Measurements from ENCODE around the gene KRT4. TPM values are rescaled to one million over a fixed set of nuclear protein-coding genes. Genes with fewer than 3 reads are reported as not detected.

The KRT4 gene
- total and polyA plus RNA-seq, 2 donors (not counting 3 experiments of a cell fraction or from before 2014, with no cell fraction given): not detected

DNA sequence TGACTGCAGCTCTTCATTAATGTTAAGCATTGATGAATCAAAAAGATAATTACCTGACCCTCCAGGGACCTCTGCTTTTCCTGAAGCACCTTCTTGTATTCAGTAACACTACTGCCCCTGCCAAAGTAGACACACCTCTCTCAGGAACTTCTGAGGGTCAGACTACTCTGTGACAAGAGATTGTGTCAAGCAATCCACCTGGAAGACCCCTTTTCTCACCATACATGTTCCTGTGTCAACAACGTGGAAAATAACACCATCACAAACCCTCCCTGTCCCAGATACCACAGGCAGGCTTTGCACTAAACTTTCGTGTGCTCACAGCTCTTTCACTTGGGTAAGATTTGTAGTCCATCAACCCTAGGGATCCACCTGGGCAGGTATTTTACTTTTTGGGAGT, 49.9 kb downstream of the KRT4 start:
- ChIA-PET CTCF (no interaction called here), POLR2A (no interaction called here)
- Histone ChIP-seq H3K4me3 (replicated peaks in 1 of 3; ENCODE audit: insufficient read depth in 1 of 3, low read depth in 1 of 3, low read length in 3 of 3) (no peak overlapping the region), H2AFZ (ENCODE audit: low read depth, low read length) (no peak overlapping the region), H3K4me1 (ENCODE audit: control insufficient read depth, extremely low read depth, insufficient read depth, low read length) (no peaks in the 10 kb centered on the region), H3K9me3 (replicated peaks; ENCODE audit: control insufficient read depth, insufficient read depth, low read length) (no peaks in the 10 kb centered on the region), H3K4me2 (ENCODE audit: insufficient read depth, low read length) (no peak overlapping the region), H4K20me1 (replicated peaks; ENCODE audit: control insufficient read depth, extremely low read depth, insufficient read depth, low read length) (no peaks in the 10 kb centered on the region), H3K9ac (replicated peaks; ENCODE audit: extremely low read depth, insufficient read depth, low read length) (no peak overlapping the region), H3K27me3 (ENCODE audit: control insufficient read depth in 2 of 2, insufficient read depth in 2 of 2, low read length in 2 of 2) (peaks cover 4 to 6% of the 10 kb centered on the region in 2 experiments), H3K9me1 (replicated peaks; ENCODE audit: control insufficient read depth, extremely low read depth, insufficient read depth, low read length) (no peaks in the 10 kb centered on the region), H3K27ac (ENCODE audit: insufficient read depth, low read depth, low read length) (no peak overlapping the region), H3K79me2 (ENCODE audit: control insufficient read depth, insufficient read depth, low read length) (no peaks in the 10 kb centered on the region), H3K36me3 (ENCODE audit: control insufficient read depth in 2 of 2, extremely low read depth in 1 of 2, insufficient read depth in 2 of 2, low read length in 2 of 2) (no peaks in the 10 kb centered on the region)
- intact Hi-C loops (cut with micrococcal nuclease) (no loop called here), dilution Hi-C loops (cut with MboI; ENCODE audit: extremely low pct_ligation_motif_present, low sequenced_read_pairs) (no loop called here)
- no peak for DNase-seq (ENCODE audit: low read depth, low spot score)
- TF ChIP-seq MYC (IDR thresholded peaks at IDR 0.05; ENCODE audit: low read depth, low read length): no peak
- no peak for TF ChIP-seq POLR2AphosphoS5 (IDR thresholded peaks at IDR 0.05; ENCODE audit: insufficient read depth, low read depth, low read length)
- TF ChIP-seq FOS (IDR thresholded peaks at IDR 0.05; ENCODE audit: borderline replicate concordance, insufficient read depth, low read length): no peak
- no peak for TF ChIP-seq GATA2 (IDR thresholded peaks at IDR 0.05; ENCODE audit: insufficient read depth, insufficient read length, low read depth, low read length)
- TF ChIP-seq POLR2A (IDR thresholded peaks at IDR 0.05; ENCODE audit: low read depth, low read length): no peak
- TF ChIP-seq JUN (IDR thresholded peaks at IDR 0.05; ENCODE audit: borderline replicate concordance, insufficient read depth, insufficient read length, low read depth): no peak
- no peak for TF ChIP-seq EZH2 (IDR thresholded peaks at IDR 0.05; ENCODE audit: borderline replicate concordance, low read depth, low read length, severe bottlenecking)
- no TSS peak for BruUV-seq (replicated peaks)
- FAIRE-seq: no peak

DNA sequence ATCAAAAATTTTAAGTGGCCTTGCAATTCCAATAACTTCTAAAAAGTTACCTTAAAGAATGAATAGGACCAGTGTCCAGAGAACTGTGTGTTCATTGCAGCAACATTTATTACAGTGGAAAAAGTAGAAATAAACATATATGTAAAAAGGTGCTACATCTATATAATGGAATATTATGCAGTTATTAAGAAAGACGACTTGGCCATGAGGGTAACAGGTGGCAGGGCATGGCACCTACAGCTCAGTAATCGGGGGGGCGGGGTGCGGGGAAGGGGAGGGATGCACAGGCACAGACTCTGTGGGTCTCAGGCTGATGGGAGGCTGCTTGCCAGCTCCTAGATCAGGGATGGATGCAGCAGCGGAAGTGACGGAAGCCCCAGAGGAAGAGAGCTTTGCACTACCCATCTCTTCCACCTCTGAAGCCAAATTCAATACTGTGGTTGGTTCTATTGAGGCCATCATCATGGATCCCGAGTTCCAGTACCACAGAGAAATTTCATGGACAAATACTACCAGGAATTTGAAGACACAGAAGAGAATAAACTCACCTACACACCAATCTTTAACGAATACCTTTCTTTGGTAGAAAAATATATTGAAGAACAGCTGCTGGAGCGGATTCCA, 50.8 kb downstream of the KRT4 start:
- ChIA-PET CTCF (no interaction called here), POLR2A (no interaction called here)
- dilution Hi-C loops (cut with MboI; ENCODE audit: extremely low pct_ligation_motif_present, low sequenced_read_pairs) (no loop called here), intact Hi-C loops (cut with micrococcal nuclease) (no loop called here)
- H4K20me1 ChIP-seq (replicated peaks; ENCODE audit: control insufficient read depth, extremely low read depth, insufficient read depth, low read length): no peaks in the 10 kb centered on the region
- DNase-seq (ENCODE audit: low read depth, low spot score): no peak
- no TSS peak for BruUV-seq (replicated peaks)
- H3K4me2 ChIP-seq (ENCODE audit: insufficient read depth, low read length): no peak overlapping the region
- no peak overlapping the region for H2AFZ ChIP-seq (ENCODE audit: low read depth, low read length)
- no peak overlapping the region for H3K9ac ChIP-seq (replicated peaks; ENCODE audit: extremely low read depth, insufficient read depth, low read length)
- peaks cover 4 to 6% of the 10 kb centered on the region in 2 experiments for H3K27me3 ChIP-seq (ENCODE audit: control insufficient read depth in 2 of 2, insufficient read depth in 2 of 2, low read length in 2 of 2)
- H3K79me2 ChIP-seq (ENCODE audit: control insufficient read depth, insufficient read depth, low read length): no peaks in the 10 kb centered on the region
- no peaks in the 10 kb centered on the region for H3K9me3 ChIP-seq (replicated peaks; ENCODE audit: control insufficient read depth, insufficient read depth, low read length)
- H3K4me3 ChIP-seq (replicated peaks in 1 of 3; ENCODE audit: insufficient read depth in 1 of 3, low read depth in 1 of 3, low read length in 3 of 3): no peak overlapping the region
- H3K36me3 ChIP-seq (ENCODE audit: control insufficient read depth in 2 of 2, extremely low read depth in 1 of 2, insufficient read depth in 2 of 2, low read length in 2 of 2): no peaks in the 10 kb centered on the region
- TF ChIP-seq EZH2 (IDR thresholded peaks at IDR 0.05; ENCODE audit: borderline replicate concordance, low read depth, low read length, severe bottlenecking): no peak
- no peaks in the 10 kb centered on the region for H3K4me1 ChIP-seq (ENCODE audit: control insufficient read depth, extremely low read depth, insufficient read depth, low read length)
- no peak overlapping the region for H3K27ac ChIP-seq (ENCODE audit: insufficient read depth, low read depth, low read length)
- FAIRE-seq: no peak
- H3K9me1 ChIP-seq (replicated peaks; ENCODE audit: control insufficient read depth, extremely low read depth, insufficient read depth, low read length): no peaks in the 10 kb centered on the region
